SJCRH30 (cell line): ENCODE data around the gene INHBB. TPM values are rescaled to one million over a fixed set of nuclear protein-coding genes. Genes with fewer than 3 reads are reported as not detected.
A peak's percentile ranks its signal among the peaks of the same experiment; 100 is the strongest.

Experiments used
- DNase-seq, 2 experiments: peaks; one replicate each; pipeline ENCODE4 v3.0.0-alpha.2; 2015 to 2020
- H3K27ac ChIP-seq: fragments of 250-450 bp; sonication (Bioruptor Pico); 2 replicates; pipeline ENCODE4 v1.5.1; 2020; ENCODE audit warnings: mild to moderate bottlenecking, moderate library complexity
- H3K27me3 ChIP-seq: fragments of 250-450 bp; sonication (Bioruptor Pico); 2 replicates; pipeline ENCODE4 v1.5.1; 2020; ENCODE audit warnings: mild to moderate bottlenecking, moderate library complexity
- H3K36me3 ChIP-seq: fragments of 250-450 bp; sonication (Bioruptor Pico); 2 replicates; pipeline ENCODE4 v1.5.1; 2020; ENCODE audit warnings: mild to moderate bottlenecking, moderate library complexity
- H3K4me1 ChIP-seq: fragments of 250-450 bp; sonication (Bioruptor Pico); 2 replicates; pipeline ENCODE4 v1.5.1; 2020; ENCODE audit warnings: mild to moderate bottlenecking, moderate library complexity
- H3K4me3 ChIP-seq: fragments of 250-450 bp; sonication (Bioruptor Pico); 2 replicates; pipeline ENCODE4 v1.5.1; 2020; ENCODE audit warnings: mild to moderate bottlenecking, moderate library complexity
- H3K9me3 ChIP-seq: fragments of 250-450 bp; sonication (Bioruptor Pico); replicated peaks from 2 replicates; pipeline ENCODE4 v1.5.1; 2020; ENCODE audit warnings: mild to moderate bottlenecking, moderate library complexity
- total RNA-seq: library from RNA; depleted of rRNA; stranded (reverse); fragments of >200 nt; shearing (Covaris generic); gene quantifications from 2 replicates; pipeline ENCODE4 v1.2.3, GENCODE V29; 2014

INHBB gene
- total RNA-seq, 1 experiment from 2014 or later: not detected

DNA sequence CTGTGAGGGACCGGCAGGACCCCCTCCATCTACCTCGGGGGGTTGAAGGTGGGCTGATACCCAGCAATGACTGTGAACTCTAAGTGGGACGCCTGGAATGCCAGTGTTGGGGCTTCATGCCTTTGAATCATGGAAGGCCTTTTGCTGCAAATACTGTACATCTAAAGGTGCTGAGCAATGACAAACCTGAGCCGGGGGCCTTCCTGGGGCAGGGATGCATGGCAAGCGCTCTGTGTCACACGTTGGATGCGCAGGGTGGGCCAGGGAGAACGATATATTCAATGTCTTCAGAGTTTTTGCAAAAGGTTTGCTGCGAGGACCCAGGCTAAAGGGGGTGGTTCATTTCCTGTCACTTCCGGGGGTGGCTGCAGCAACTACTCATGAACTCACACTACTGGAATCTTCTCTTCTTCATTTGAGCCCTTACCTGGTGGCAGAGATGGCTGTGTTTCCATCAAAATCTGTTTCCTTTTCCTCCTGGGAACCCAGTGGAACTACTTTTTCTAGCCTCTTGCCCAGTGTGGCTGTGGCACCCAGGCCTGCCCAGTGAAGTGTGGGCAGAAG is 24.1 kb upstream of the INHBB start:
- Histone ChIP-seq H3K36me3 (no peaks in the 10 kb centered on the region), H3K4me1 (no peaks in the 10 kb centered on the region), H3K4me3 (no peak overlapping the region), H3K27me3 (peaks cover 13% of the 10 kb centered on the region), H3K9me3 (no peaks in the 10 kb centered on the region), H3K27ac (no peak overlapping the region)
- no peak for DNase-seq

DNA sequence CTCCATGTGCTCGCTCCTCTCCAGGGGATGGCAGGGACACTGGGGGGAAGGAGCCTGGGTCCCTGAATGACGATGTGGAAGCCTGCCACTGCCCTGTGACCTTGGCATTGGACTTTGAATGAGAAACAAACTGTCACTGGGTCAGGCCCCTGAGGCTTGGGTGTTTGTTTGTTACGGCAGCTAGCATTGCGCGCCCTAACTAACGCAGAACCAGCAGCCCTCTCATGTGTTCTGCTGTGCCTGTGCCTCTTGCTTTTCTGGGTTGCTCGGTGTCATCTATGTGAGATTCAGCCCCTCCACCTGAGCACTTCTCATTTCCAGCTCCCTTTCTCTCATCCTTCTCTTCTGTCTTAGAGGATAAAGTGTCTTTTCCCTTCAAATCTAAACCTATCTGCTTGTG is 23.6 kb upstream of the INHBB start:
- Histone ChIP-seq H3K36me3 (no peaks in the 10 kb centered on the region), H3K27me3 (peaks cover 13% of the 10 kb centered on the region), H3K9me3 (no peaks in the 10 kb centered on the region)

DNA sequence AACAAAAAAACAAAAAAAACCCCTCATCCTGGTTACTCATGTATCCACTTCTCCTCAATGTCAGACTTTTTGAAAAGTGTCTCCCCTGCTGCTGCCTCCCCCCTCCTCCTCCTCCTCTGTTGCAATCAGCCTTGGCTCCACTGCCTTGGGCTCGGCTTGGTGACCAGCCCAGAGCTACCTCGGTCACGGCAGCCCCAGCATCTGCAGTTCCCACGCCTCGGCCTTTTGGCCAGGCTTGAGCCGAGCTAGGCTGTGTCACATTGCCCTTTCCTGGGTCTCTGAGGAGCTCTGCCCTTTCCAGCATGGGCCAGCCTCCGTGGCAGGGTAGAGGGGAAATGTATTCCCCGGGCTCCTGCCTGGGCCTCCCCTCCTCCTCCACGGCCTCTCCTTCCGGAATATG is 22.7 kb upstream of the INHBB start:
- Histone ChIP-seq H3K36me3 (no peaks in the 10 kb centered on the region), H3K4me1 (no peaks in the 10 kb centered on the region), H3K4me3 (no peak overlapping the region), H3K27ac (no peak overlapping the region), H3K9me3 (no peaks in the 10 kb centered on the region), H3K27me3 (peaks cover 10% of the 10 kb centered on the region)
- DNase-seq: no peak

More for the DNA sequence above, 23.6 kb upstream of the INHBB start:
- no peak for DNase-seq
- Histone ChIP-seq H3K4me1 (no peaks in the 10 kb centered on the region), H3K27ac (no peak overlapping the region), H3K4me3 (no peak overlapping the region)

DNA sequence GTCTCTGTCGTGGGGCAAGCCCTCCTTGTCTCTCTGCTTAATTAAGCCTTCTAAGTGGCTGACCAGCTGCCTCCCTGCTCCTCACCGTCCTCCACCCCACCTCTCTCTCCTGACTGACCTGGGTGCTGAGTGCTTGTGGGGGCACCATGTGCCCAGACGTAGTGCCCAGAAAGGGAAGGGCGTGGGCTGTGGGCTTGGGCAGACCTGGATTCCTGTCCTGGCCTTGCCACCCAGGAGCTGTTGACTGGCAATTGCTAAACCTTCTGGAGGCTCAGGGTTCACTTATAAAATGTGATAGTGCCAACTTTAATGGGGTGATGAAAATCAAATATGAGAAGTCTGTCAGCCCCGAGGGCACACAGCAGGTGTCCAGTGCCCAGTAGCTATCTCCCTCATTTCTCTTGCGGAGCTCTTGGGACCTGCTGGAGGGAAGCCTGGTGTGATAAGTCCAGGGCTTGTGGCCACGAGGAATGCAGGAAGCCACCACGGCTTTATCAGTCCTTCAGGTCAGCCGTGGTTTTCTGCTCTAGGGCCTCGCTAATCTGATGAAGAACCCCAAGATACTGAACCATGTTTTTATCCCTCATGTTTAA is 22.0 kb upstream of the INHBB start:
- no peak overlapping the region for H3K4me3 ChIP-seq
- no peaks in the 10 kb centered on the region for H3K9me3 ChIP-seq
- no peak for DNase-seq

DNA sequence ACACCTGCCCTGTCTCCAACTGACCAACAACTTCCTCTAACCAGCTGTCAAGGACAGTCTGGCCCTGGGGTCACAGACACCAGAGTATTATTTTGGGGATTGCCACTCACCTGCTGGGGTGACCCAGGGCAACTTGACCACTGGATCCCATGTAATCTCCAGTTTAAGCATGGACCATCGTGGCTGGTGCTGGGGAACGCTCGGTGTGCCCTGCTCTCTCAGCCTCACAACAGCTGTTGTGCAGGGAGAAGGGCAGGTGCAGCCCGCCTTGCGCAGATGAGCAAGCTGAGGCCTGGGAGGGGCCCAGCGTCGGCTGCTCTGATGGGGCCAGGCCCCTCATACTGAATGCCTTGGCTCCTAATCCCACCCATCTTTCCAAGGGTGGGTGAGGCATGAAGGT is 21.0 kb upstream of the INHBB start:
- Histone ChIP-seq H3K36me3 (no peaks in the 10 kb centered on the region), H3K9me3 (no peaks in the 10 kb centered on the region), H3K27ac (no peak overlapping the region), H3K4me1 (peaks cover 3% of the 10 kb centered on the region; the same call in 1 of the 2 replicates), H3K4me3 (no peak overlapping the region), H3K27me3 (peaks cover 7% of the 10 kb centered on the region)
- DNase-seq: peak; percentile 27 to 63

More for the DNA sequence above, 22.0 kb upstream of the INHBB start:
- H3K27ac ChIP-seq: no peak overlapping the region
- H3K4me1 ChIP-seq: no peaks in the 10 kb centered on the region
- H3K36me3 ChIP-seq: no peaks in the 10 kb centered on the region
- H3K27me3 ChIP-seq: peaks cover 4% of the 10 kb centered on the region; the same call in 1 of the 2 replicates

DNA sequence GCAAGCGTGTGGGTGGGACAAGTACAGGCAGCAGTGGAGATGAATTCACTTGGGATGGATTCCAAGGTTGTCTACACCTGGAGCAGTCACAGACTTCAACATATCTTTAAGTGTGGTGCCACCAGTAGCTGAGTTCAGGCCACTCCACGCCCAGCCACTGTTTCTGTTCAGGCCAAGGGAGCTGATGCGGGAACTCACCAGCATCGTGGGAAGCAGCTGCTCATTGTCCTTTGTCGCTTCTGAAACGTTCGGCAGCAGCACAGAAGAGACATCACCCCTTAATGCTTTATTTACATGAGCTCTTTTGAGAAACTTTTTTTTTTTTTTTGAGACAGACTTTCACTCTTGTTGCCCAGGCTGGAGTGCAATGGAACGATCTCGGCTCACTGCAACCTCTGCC is 19.9 kb upstream of the INHBB start:
- no peak for DNase-seq
- no peak overlapping the region for H3K27ac ChIP-seq
- H3K36me3 ChIP-seq: no peaks in the 10 kb centered on the region
- no peaks in the 10 kb centered on the region for H3K9me3 ChIP-seq
- peaks cover 5% of the 10 kb centered on the region; the same call in 1 of the 2 replicates for H3K27me3 ChIP-seq
- no peak overlapping the region for H3K4me3 ChIP-seq
- peaks cover 11% of the 10 kb centered on the region for H3K4me1 ChIP-seq

DNA sequence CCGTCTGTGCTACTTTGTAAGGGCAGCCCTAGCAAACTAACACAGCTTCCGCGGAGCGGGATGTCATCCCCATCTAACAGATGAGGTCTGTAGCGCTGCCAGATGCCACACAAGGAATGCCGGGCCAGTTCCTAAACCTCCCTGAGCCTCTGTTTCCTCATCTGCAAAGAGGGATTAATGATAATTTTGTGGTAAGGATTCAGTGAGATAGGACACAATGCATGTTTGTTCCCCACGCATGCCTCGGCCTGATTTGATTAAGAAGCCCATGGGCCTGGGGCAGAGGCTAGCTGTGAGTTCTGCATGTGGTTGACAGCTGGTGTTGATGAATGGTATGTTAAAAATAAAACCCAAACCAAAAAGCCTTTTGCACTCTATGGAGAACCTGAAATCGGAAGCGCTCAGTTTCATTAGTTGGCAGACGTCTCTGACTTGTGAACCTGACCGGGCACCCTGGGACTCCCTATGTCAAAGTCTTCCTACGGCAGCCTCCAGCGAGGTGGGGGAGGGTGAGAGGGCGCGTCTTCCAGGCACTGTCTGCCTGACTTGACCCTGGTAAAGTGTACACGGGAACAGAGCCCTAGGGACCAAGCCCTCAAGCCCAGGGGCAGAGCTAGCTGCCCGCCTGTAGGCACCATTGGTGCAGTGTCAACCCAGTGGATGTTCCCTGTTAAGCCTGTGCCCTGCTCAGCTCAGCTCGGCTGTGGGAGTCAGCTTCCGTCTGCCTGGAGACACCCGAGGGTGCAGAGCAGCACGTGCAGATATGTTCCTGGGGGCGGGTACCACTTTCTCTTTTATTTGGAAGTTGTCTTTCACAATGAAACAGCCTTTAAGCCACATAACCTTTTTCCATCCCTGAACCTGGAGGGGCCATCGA is 14.8 kb upstream of the INHBB start:
- Histone ChIP-seq H3K9me3 (peaks cover 4% of the 10 kb centered on the region; the same call in 1 of the 2 replicates), H3K4me3 (no peak overlapping the region), H3K36me3 (no peaks in the 10 kb centered on the region), H3K27ac (no peak overlapping the region), H3K4me1 (peaks cover 16% of the 10 kb centered on the region), H3K27me3 (peaks cover 5% of the 10 kb centered on the region; the same call in 1 of the 2 replicates)
- peak; percentile 69 to 82 for DNase-seq

DNA sequence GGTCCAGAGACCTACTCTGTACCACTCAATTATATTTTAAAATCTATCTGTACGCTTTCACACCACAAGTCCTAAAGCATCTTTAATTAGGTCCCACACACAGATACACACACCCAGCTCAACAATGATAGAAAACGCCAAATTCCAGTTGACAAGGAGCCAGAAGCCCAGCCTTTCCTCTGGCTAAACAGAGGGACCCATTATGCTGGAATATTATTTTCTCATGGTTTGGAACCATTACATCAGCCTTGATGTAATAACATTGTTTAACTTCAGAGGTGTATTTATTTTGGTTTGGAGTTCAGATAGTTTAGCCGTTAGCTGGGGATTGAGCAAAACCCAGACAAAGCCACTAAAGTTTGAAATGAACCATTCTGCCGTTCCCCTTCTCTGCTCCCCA is 14.0 kb upstream of the INHBB start:
- Histone ChIP-seq H3K36me3 (no peaks in the 10 kb centered on the region), H3K4me1 (peaks cover 16% of the 10 kb centered on the region), H3K4me3 (no peak overlapping the region), H3K27ac (no peak overlapping the region), H3K9me3 (peaks cover 4% of the 10 kb centered on the region; the same call in 1 of the 2 replicates), H3K27me3 (peaks cover 5% of the 10 kb centered on the region; the same call in 1 of the 2 replicates)
- DNase-seq: no peak

DNA sequence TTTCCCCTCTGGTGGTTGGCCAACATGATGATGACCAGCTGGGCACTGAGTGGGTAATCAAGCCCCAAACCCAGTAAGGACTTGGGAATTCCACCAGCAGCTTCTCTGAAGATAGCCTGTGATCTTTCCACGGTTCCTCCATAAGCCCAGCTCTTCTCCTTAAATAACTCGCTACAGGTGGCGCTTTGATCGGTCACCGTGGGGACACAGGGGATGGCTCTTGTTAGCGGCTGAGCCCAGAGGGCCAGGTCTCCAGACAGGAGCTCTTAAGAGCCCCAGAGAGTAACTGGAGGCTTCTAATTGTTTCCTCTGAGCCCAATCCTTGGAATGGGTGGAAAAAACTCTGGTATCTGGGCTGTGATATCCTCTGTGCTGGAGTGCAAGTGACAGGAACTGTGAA is 13.6 kb upstream of the INHBB start:
- no peaks in the 10 kb centered on the region for H3K36me3 ChIP-seq
- H3K27me3 ChIP-seq: peaks cover 5% of the 10 kb centered on the region; the same call in 1 of the 2 replicates
- no peak overlapping the region for H3K27ac ChIP-seq
- peaks cover 16% of the 10 kb centered on the region for H3K4me1 ChIP-seq
- peaks cover 4% of the 10 kb centered on the region; the same call in 1 of the 2 replicates for H3K9me3 ChIP-seq
- DNase-seq: no peak
- no peak overlapping the region for H3K4me3 ChIP-seq

DNA sequence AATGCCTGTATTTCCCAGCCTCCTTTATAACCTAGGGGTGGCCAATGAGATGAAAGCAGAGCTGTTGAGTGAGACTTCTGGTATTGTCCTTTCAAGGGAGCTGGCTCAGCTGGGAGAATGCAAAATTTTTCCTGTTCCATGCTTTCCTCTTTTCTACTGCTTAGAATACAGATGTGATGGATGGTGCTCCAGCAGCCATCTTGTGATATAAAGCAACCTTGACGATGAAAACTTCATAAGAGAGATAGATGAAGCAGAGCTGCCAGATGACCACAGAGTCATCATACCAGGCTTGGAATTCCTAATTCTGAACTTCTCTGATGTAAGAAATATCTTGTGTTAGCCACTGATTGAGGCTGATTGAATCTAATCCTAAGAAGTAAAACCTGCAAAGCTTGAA is 11.9 kb upstream of the INHBB start:
- DNase-seq: no peak
- peaks cover 16% of the 10 kb centered on the region for H3K4me1 ChIP-seq
- H3K9me3 ChIP-seq: peaks cover 4% of the 10 kb centered on the region; the same call in 1 of the 2 replicates
- no peak overlapping the region for H3K4me3 ChIP-seq
- H3K27me3 ChIP-seq: peaks cover 5% of the 10 kb centered on the region; the same call in 1 of the 2 replicates
- H3K36me3 ChIP-seq: no peaks in the 10 kb centered on the region
- H3K27ac ChIP-seq: no peak overlapping the region

DNA sequence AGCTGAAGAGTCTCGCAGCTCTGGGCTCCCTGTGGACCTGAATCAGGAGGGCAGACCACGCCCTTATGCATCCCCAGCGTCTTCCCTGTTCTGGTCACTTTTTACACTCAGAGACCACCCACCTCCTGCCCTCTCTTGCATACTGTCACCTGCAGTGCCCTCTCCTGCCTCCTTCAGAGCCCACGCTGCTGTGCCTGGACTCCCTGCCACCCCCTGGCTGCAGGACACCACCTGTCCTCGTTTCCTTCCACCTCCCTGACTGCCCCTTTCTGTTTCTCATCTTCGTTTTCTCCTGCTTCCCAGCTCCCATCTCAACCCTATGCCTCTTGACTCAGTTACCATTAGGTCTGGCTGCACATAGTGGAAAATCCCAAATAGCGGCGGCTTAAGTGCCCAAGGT is 9.2 kb upstream of the INHBB start:
- H3K27ac ChIP-seq: no peak overlapping the region
- no peak for DNase-seq

DNA sequence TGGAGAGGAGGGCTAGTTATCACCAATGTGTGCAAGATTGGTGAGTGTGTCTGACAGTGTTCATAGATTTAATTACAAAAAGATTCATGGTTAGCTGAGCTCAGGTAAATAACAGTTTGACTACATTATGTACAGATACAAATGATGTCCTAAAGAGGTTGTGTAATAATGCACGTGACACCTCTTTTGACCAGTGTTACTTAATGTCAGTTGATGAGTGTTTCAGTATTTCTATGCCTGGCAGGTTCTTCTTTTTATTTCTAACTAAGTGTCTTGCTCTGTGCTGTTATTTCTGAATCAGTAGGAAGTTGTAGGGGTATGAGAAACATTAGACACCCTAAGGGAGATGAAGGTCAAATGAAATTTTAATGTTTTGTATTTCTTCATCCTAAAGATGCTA is 7.9 kb upstream of the INHBB start:
- Histone ChIP-seq H3K4me1 (no peaks in the 10 kb centered on the region), H3K9me3 (peaks cover 4% of the 10 kb centered on the region; the same call in 1 of the 2 replicates), H3K36me3 (no peaks in the 10 kb centered on the region), H3K4me3 (no peak overlapping the region), H3K27ac (no peak overlapping the region), H3K27me3 (no peaks in the 10 kb centered on the region)
- no peak for DNase-seq

More for the DNA sequence above, 9.2 kb upstream of the INHBB start:
- Histone ChIP-seq H3K27me3 (no peaks in the 10 kb centered on the region), H3K4me3 (no peak overlapping the region), H3K9me3 (peaks cover 4% of the 10 kb centered on the region; the same call in 1 of the 2 replicates), H3K4me1 (peaks cover 1% of the 10 kb centered on the region), H3K36me3 (no peaks in the 10 kb centered on the region)

DNA sequence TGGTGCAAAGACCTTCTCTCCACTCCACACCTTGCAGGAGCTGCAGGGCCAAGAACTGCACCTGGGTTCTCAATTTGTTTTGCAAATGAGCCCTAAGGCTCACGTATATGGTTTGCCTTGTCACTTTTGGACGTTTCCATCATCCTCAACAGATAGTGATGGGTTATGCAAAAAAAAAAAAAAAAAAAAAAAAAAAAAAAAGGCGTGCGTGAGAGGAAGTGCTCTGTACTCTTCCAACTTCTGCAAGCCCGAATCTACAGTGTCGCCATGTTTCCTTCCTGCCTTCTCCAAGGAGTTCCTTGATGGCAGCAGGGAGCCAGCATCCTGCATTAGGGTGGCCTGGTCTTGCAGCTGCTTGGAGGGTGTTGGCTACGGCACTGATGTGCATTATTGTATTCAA is 4.0 kb upstream of the INHBB start:
- Histone ChIP-seq H3K36me3 (no peaks in the 10 kb centered on the region), H3K4me3 (no peak overlapping the region), H3K4me1 (no peaks in the 10 kb centered on the region), H3K9me3 (no peaks in the 10 kb centered on the region), H3K27me3 (no peaks in the 10 kb centered on the region), H3K27ac (no peak overlapping the region)
- no peak for DNase-seq

DNA sequence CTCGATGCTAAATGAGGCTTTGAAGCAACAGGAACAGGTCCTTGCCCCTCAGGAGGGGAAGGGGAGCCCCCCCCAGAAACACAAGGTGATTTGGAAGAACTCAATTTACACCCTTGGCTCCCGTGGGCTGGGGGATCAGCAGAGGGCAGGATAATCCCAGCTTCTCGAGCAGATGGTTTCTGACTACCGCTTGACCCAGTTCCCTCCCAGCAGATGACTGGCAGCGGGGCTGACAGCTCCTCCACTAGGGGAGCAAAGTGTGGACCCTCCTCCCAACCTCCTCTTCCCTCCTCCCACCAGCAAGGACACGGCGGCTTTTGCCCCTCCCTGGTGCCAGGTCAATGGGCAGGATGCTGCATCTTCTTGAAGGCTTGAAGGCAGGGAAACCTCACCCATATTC is 3.5 kb upstream of the INHBB start:
- H3K4me3 ChIP-seq: no peak overlapping the region
- H3K27me3 ChIP-seq: no peaks in the 10 kb centered on the region
- no peaks in the 10 kb centered on the region for H3K4me1 ChIP-seq
- DNase-seq: no peak
- H3K27ac ChIP-seq: no peak overlapping the region
- no peaks in the 10 kb centered on the region for H3K9me3 ChIP-seq
- no peaks in the 10 kb centered on the region for H3K36me3 ChIP-seq

DNA sequence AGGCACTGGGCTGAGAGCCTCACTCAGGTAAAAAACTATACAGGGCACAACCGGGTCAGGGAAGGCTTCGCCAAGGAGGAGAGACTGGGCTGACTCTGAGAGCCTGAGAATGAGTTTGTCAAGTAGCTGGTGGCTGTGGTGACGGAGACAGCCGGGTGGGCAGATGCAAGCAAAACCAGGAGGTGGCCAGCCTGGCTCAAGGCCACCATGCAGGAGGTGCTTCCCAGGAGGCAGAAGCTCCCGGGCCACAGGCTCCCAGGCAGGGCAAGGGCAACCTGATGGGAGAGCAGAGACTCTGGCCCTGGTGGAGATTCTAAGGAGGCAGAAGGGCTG is 2.9 kb upstream of the INHBB start:
- Histone ChIP-seq H3K4me3 (no peak overlapping the region), H3K4me1 (no peaks in the 10 kb centered on the region), H3K27ac (no peak overlapping the region), H3K36me3 (no peaks in the 10 kb centered on the region), H3K27me3 (no peaks in the 10 kb centered on the region), H3K9me3 (no peaks in the 10 kb centered on the region)
- DNase-seq: no peak
